Karpas-422 (cell line): ENCODE measurements around the gene DUSP8. TPM values are rescaled to one million over a fixed set of nuclear protein-coding genes. Genes with fewer than 3 reads are reported as not detected.
"Not testable (repeated sequence)": the region's sequence is repeated elsewhere in the genome, so short reads cannot be mapped to it uniquely, and the experiment has no call there.

Experiments used
- DNase-seq: peaks from one replicate; pipeline ENCODE4 v3.0.0-alpha.2; 2015
- H2AFZ ChIP-seq: fragments of 200-600 bp; sonication (generic); 2 replicates; pipeline ENCODE4 v1.6.1; 2014; ENCODE audit warnings: antibody characterized with exemption, low read length, mixed read lengths
- H3K27ac ChIP-seq: fragments of 200-600 bp; sonication (generic); 2 replicates; pipeline ENCODE4 v1.5.1; 2014; ENCODE audit warnings: mild to moderate bottlenecking, low read length, moderate library complexity
- H3K27me3 ChIP-seq: fragments of 200-600 bp; sonication (generic); 2 replicates; pipeline ENCODE4 v1.6.1; 2014; ENCODE audit warnings: low read length, mixed read lengths
- H3K36me3 ChIP-seq: fragments of 200-600 bp; sonication (generic); 2 replicates; pipeline ENCODE4 v1.6.1; 2014; ENCODE audit warnings: low read length, mixed read lengths; ENCODE audit not compliant: insufficient read depth
- H3K4me1 ChIP-seq: fragments of 200-600 bp; sonication (generic); 2 replicates; pipeline ENCODE4 v1.6.1; 2014; ENCODE audit warnings: mild to moderate bottlenecking, low read length, mixed read lengths
- H3K4me2 ChIP-seq: fragments of 200-600 bp; sonication (generic); 2 replicates; pipeline ENCODE4 v1.6.1; 2014; ENCODE audit warnings: low read length, low read depth, mild to moderate bottlenecking; ENCODE audit not compliant: poor library complexity, severe bottlenecking
- H3K4me3 ChIP-seq: fragments of 200-600 bp; sonication (generic); 2 replicates; pipeline ENCODE4 v1.5.1; 2014; ENCODE audit warnings: mild to moderate bottlenecking, antibody characterized with exemption, low read length, mixed read lengths
- H3K79me2 ChIP-seq: fragments of 200-600 bp; sonication (generic); 2 replicates; pipeline ENCODE4 v1.6.1; 2014; ENCODE audit warnings: mild to moderate bottlenecking, low read length, mixed read lengths
- H3K9ac ChIP-seq: fragments of 200-600 bp; sonication (generic); 2 replicates; pipeline ENCODE4 v1.6.0; 2014; ENCODE audit warnings: low read length
- H3K9me2 ChIP-seq: fragments of 200-600 bp; sonication (generic), shearing (Covaris generic); replicated peaks from 2 replicates; pipeline ENCODE4 v1.6.0; 2014; ENCODE audit warnings: mild to moderate bottlenecking, low read length, moderate library complexity; ENCODE audit not compliant: insufficient read depth
- H3K9me3 ChIP-seq: fragments of 300-700, 200-600 bp; sonication (generic); 2 replicates; pipeline ENCODE4 v1.6.1; 2014; ENCODE audit warnings: low read length, mixed read lengths
- H4K20me1 ChIP-seq: fragments of 200-600 bp; sonication (generic); 2 replicates; pipeline ENCODE4 v1.6.1; 2014; ENCODE audit warnings: mild to moderate bottlenecking, antibody characterized with exemption, low read length, low read depth; ENCODE audit not compliant: insufficient read depth
- total RNA-seq: library from RNA; depleted of rRNA; stranded (reverse); fragments of >200 nt; shearing (Covaris generic); gene quantifications from 2 replicates; pipeline ENCODE4 v1.2.3, GENCODE V29; 2014; ENCODE audit warnings: low replicate concordance; rRNA removed

The DUSP8 gene
- not detected in 2 replicates for total RNA-seq

GRCh38 chr11:1572197-1573076, at the start of gene DUSP8:
Gene DUSP8 (minus strand): TSS chr11:1572271. CDS start chr11:1565826, 6,445 bp downstream.
- no peaks in the 10 kb centered on the region for H3K9me2 ChIP-seq
- H3K36me3 ChIP-seq, result no peaks in the 10 kb centered on the region
- no peak within 1 kb of the TSS for H3K9ac ChIP-seq
- peak; percentile 88 for DNase-seq
- H3K4me1 ChIP-seq, result peaks cover 34% of the 10 kb centered on the region
- H3K27ac ChIP-seq, result no peak within 1 kb of the TSS
- H3K4me2 ChIP-seq, result no peak within 1 kb of the TSS
- no peak within 1 kb of the TSS for H2AFZ ChIP-seq
- no peak within 1 kb of the TSS for H3K4me3 ChIP-seq
- H3K79me2 ChIP-seq, result no peaks in the 10 kb centered on the region
- no peaks in the 10 kb centered on the region for H3K9me3 ChIP-seq
- H3K27me3 ChIP-seq, result no peaks in the 10 kb centered on the region
- peaks cover 33% of the 10 kb centered on the region for H4K20me1 ChIP-seq

- Histone ChIP-seq H2AFZ (no peak overlapping the region), H3K4me2 (no peak overlapping the region), H3K27me3 (no peaks in the 10 kb centered on the region)
Observed at GRCh38 chr11:1619449-1619848, 47.4 kb upstream of the DUSP8 start.

GRCh38 chr11:1618231-1618630, 46.2 kb upstream of the DUSP8 start:
- Histone ChIP-seq H3K9me3 (no peaks in the 10 kb centered on the region), H3K4me1 (no peaks in the 10 kb centered on the region), H3K4me2 (no peak overlapping the region), H3K27ac (no peak overlapping the region), H3K36me3 (no peaks in the 10 kb centered on the region), H4K20me1 (no peaks in the 10 kb centered on the region), H2AFZ (no peak overlapping the region), H3K27me3 (no peaks in the 10 kb centered on the region), H3K9me2 (no peaks in the 10 kb centered on the region), H3K9ac (no peak overlapping the region), H3K79me2 (no peaks in the 10 kb centered on the region), H3K4me3 (no peak overlapping the region)
- no peak for DNase-seq

More at GRCh38 chr11:1619449-1619848, 47.4 kb upstream of the DUSP8 start:
- Histone ChIP-seq H4K20me1 (no peaks in the 10 kb centered on the region), H3K9ac (no peak overlapping the region), H3K4me1 (no peaks in the 10 kb centered on the region), H3K79me2 (no peaks in the 10 kb centered on the region), H3K9me2 (no peaks in the 10 kb centered on the region), H3K36me3 (no peaks in the 10 kb centered on the region), H3K9me3 (no peaks in the 10 kb centered on the region), H3K4me3 (no peak overlapping the region), H3K27ac (no peak overlapping the region)
- DNase-seq, result no peak

GRCh38 chr11:1608363-1608762, 36.3 kb upstream of the DUSP8 start, which contains the start of gene KRTAP5-3:
Gene KRTAP5-3 (minus strand): TSS chr11:1608463. CDS start chr11:1608385, 78 bp downstream.
- H3K4me1 ChIP-seq, result no peaks in the 10 kb centered on the region; the same call in 1 of the 2 replicates
- H3K9me3 ChIP-seq, result no peaks in the 10 kb centered on the region
- H3K36me3 ChIP-seq, result no peaks in the 10 kb centered on the region
- DNase-seq, result no peak
- no peak within 1 kb of the TSS for H3K4me3 ChIP-seq
- no peaks in the 10 kb centered on the region for H4K20me1 ChIP-seq
- no peak within 1 kb of the TSS for H2AFZ ChIP-seq
- H3K9ac ChIP-seq, result no peak within 1 kb of the TSS
- no peak within 1 kb of the TSS for H3K4me2 ChIP-seq
- no peak within 1 kb of the TSS for H3K27ac ChIP-seq
- H3K27me3 ChIP-seq, result no peaks in the 10 kb centered on the region
- no peaks in the 10 kb centered on the region for H3K79me2 ChIP-seq
- no peaks in the 10 kb centered on the region for H3K9me2 ChIP-seq

GRCh38 chr11:1607901-1608300, 35.8 kb upstream of the DUSP8 start:
- H2AFZ ChIP-seq, H3K27me3 ChIP-seq, H3K27ac ChIP-seq, H4K20me1 ChIP-seq, H3K4me1 ChIP-seq, H3K9me2 ChIP-seq, DNase-seq, H3K9ac ChIP-seq, H3K9me3 ChIP-seq, H3K36me3 ChIP-seq, H3K4me3 ChIP-seq, H3K79me2 ChIP-seq, H3K4me2 ChIP-seq: not testable (repeated sequence)

GRCh38 chr11:1607156-1607845, 35.2 kb upstream of the DUSP8 start:
- DNase-seq, H3K27ac ChIP-seq: not testable (repeated sequence)

GRCh38 chr11:1605923-1606322, 33.9 kb upstream of the DUSP8 start:
- H3K27ac ChIP-seq, H3K79me2 ChIP-seq, H3K9me3 ChIP-seq, H3K36me3 ChIP-seq, H3K27me3 ChIP-seq, H3K9me2 ChIP-seq, H4K20me1 ChIP-seq, DNase-seq, H2AFZ ChIP-seq: not testable (repeated sequence)
- H3K4me1 ChIP-seq, result peaks cover 12% of the 10 kb centered on the region
- H3K4me2 ChIP-seq, result peak overlapping the region; percentile 32
- H3K9ac ChIP-seq, result peak overlapping the region; percentile 43; the same call in 1 of the 2 replicates
- peak overlapping the region; percentile 43; the same call in 1 of the 2 replicates for H3K4me3 ChIP-seq

More at GRCh38 chr11:1607156-1607845, 35.2 kb upstream of the DUSP8 start:
- H3K9me3 ChIP-seq, H4K20me1 ChIP-seq, H3K9me2 ChIP-seq, H3K4me2 ChIP-seq, H3K9ac ChIP-seq, H3K4me1 ChIP-seq, H2AFZ ChIP-seq, H3K27me3 ChIP-seq, H3K4me3 ChIP-seq, H3K79me2 ChIP-seq, H3K36me3 ChIP-seq: not testable (repeated sequence)

GRCh38 chr11:1604711-1605110, 32.6 kb upstream of the DUSP8 start:
- no peak overlapping the region for H3K27ac ChIP-seq
- H3K79me2 ChIP-seq, result no peaks in the 10 kb centered on the region
- no peaks in the 10 kb centered on the region for H3K36me3 ChIP-seq
- no peaks in the 10 kb centered on the region for H3K9me2 ChIP-seq
- H3K4me1 ChIP-seq, result peaks cover 17% of the 10 kb centered on the region
- no peaks in the 10 kb centered on the region for H3K27me3 ChIP-seq
- no peak overlapping the region for H3K4me3 ChIP-seq
- no peak overlapping the region for H3K9ac ChIP-seq
- H3K9me3 ChIP-seq, result no peaks in the 10 kb centered on the region
- no peak overlapping the region for H2AFZ ChIP-seq
- H3K4me2 ChIP-seq, result no peak overlapping the region
- no peaks in the 10 kb centered on the region for H4K20me1 ChIP-seq
- DNase-seq, result no peak
